Adrenal gland (tissue), 12 donors: ENCODE measurements around the gene PCGF1. TPM values are rescaled to one million over a fixed set of nuclear protein-coding genes. Genes with fewer than 3 reads are reported as not detected.

Experiments used
- DNase-seq, 7 donors: peaks; one replicate each; pipeline ENCODE4 v3.0.0-alpha.2; 2019 to 2020
- H3K27ac ChIP-seq, 5 donors: fragments of 200-600 bp; sonication (generic) in 4 of 5; 1 replicate in 3 of 5; 2 replicates in 2 of 5; pipeline versions ENCODE4 v1.5.1 to v1.8.0; 2016 to 2020; ENCODE audit warnings: mild to moderate bottlenecking in 1 of 5
- H3K27me3 ChIP-seq: fragments of 200-600 bp; 2 replicates; pipeline ENCODE4 v1.8.0; 2021
- H3K36me3 ChIP-seq, 2 donors: fragments of 200-600 bp; replicated peaks in 1 of 2; 1 replicate in 1 of 2; 2 replicates in 1 of 2; pipeline versions ENCODE4 v1.5.1 to v1.8.0; 2018 to 2022
- H3K4me1 ChIP-seq, 2 donors: fragments of 200-600 bp; replicated peaks in 1 of 2; 1 replicate in 1 of 2; 2 replicates in 1 of 2; pipeline versions ENCODE4 v1.5.1 to v1.8.0; 2018 to 2021
- H3K4me3 ChIP-seq, 4 donors: fragments of 200-600 bp; sonication (generic) in 3 of 4; one replicate each; pipeline ENCODE4 v1.5.1; 2016 to 2018
- H3K9me3 ChIP-seq, 3 donors: fragments of 200-600 bp; sonication (generic) in 1 of 3; replicated peaks in 1 of 3; 1 replicate in 2 of 3; 2 replicates in 1 of 3; pipeline versions ENCODE4 v1.5.1 to v1.8.0; 2016 to 2021
- CTCF ChIP-seq, 6 experiments: fragments of 450-650 bp in 4 of 6; fragments of 200-600 bp in 2 of 6; sonication (generic) in 1 of 6; IDR thresholded peaks; 1 replicate in 5 of 6; 2 replicates in 1 of 6; pipeline versions ENCODE4 v1.5.1 to v1.8.0; 2016 to 2021; ENCODE audit warnings: antibody characterized with exemption in 6 of 6, mild to moderate bottlenecking in 2 of 6, moderate library complexity in 1 of 6
- POLR2A ChIP-seq, 2 donors: fragments of 450-650 bp; IDR thresholded peaks; one replicate each; pipeline ENCODE4 v1.6.1; 2017; ENCODE audit warnings: antibody characterized with exemption in 2 of 2, mild to moderate bottlenecking in 2 of 2, moderate library complexity in 1 of 2
- WGBS, 4 donors: extraction: QIAGEN DNeasy Blood & Tissue Kit in 2 of 4; methylation state at CpG; one replicate each; pipeline versions ENCODE4 v1.1.5 to v1.1.7; 2013 to 2017; 5-methylcytosine and 5-hydroxymethylcytosine counted together
- intact Hi-C, 2 donors: fragments of 100-400 bp; cut with DNase I; formaldehyde crosslinking; loops; one replicate each; pipeline versions ENCODE4 v1.14.1 to v1.15.0; 2022 to 2023
- polyA plus RNA-seq, 3 donors: library from polyadenylated mRNA; stranded (reverse); fragments of 200-250 nt in 2 of 3; fragments of 350-450 nt in 1 of 3; fragmentation: Illumina TruSeq in 1 of 3; extraction: RNeasy Lipid Tissue Mini Kit (QIAGEN cat#74804) in 1 of 3; gene quantifications; one replicate each; pipeline ENCODE4 v1.2.3, GENCODE V29; 2013 to 2014
- total RNA-seq, 9 donors: library from RNA; depleted of rRNA in 4 of 9; stranded (reverse); fragments of >200 nt in 4 of 9; fragments of 120-200 nt in 1 of 9; fragmentation: NEBNext Ultra II Directional in 1 of 9; extraction: Animal tissue kit (Norgen Biotek cat#: 25700) in 1 of 9; gene quantifications; one replicate each; pipeline versions ENCODE4 v1.1.0 to v1.2.4, GENCODE V29; 2013 to 2023
- donor health status: healthy with polysubstance abuse.
- donor health status: Bipolar disorder and iron deficiency.
- donor health status: DM: yes; HTN: yes; CAD: no.
- donor health status: DM: no; HTN: no; CAD: no.
- donor health status: DM: no; HTN: no; CAD: no.
- donor health status: DM: yes; HTN: yes; CAD: no.

PCGF1 gene
- total and polyA plus RNA-seq, 12 donors, result 15.4 to 38.9 (median 24.1) TPM

- no peak within 1 kb of the TSS for H3K27ac ChIP-seq
- WGBS, 4 donors, result 91 to 93% (median 92%) methylated on average over 11 of the region's 11 CpGs
- no peaks in the 10 kb centered on the region for H3K27me3 ChIP-seq
- H3K36me3 ChIP-seq, result peaks cover 0 to 21% of the 10 kb centered on the region in 2 donors
- no peaks in the 10 kb centered on the region for H3K9me3 ChIP-seq
- peaks cover 11 to 13% of the 10 kb centered on the region in 2 donors for H3K4me1 ChIP-seq
- H3K4me3 ChIP-seq, result no peak within 1 kb of the TSS
- DNase-seq, result peak in 1 of 7 donors; percentile 35
- TF ChIP-seq CTCF (IDR thresholded peaks at IDR 0.05) (no peak), POLR2A (IDR thresholded peaks at IDR 0.05) (no peak)
- intact Hi-C loops, result loop anchor here in 1 of 2 donors (5.0 kb wide), 1 partner anchor 39 kb away; no protein-coding TSS in a partner anchor
These were observed 18.5 kb upstream of the PCGF1 start, which contains the start of gene DQX1 for GRCh38 chr2:74525717-74526648. DQX1 (minus strand) TSS chr2:74526231; CDS start chr2:74525729, 502 bp downstream.

- DNase-seq, result no peak
- Histone ChIP-seq H3K36me3 (peaks cover 0 to 21% of the 10 kb centered on the region in 2 donors), H3K9me3 (no peaks in the 10 kb centered on the region), H3K4me3 (no peak overlapping the region), H3K4me1 (peaks cover 9 to 11% of the 10 kb centered on the region in 2 donors), H3K27me3 (peaks cover 6% of the 10 kb centered on the region), H3K27ac (no peak overlapping the region)
- 92 to 99% (median 97%) methylated on average over 10 of the region's 10 CpGs for WGBS, 4 donors
- intact Hi-C loops, result loop anchor here in 1 of 2 donors (5.0 kb wide), 1 partner anchor 38 kb away; no protein-coding TSS in a partner anchor
- TF ChIP-seq CTCF (IDR thresholded peaks at IDR 0.05), result no peak
- no peak for TF ChIP-seq POLR2A (IDR thresholded peaks at IDR 0.05)
These were observed 17.6 kb upstream of the PCGF1 start for GRCh38 chr2:74524955-74525716.

DNA sequence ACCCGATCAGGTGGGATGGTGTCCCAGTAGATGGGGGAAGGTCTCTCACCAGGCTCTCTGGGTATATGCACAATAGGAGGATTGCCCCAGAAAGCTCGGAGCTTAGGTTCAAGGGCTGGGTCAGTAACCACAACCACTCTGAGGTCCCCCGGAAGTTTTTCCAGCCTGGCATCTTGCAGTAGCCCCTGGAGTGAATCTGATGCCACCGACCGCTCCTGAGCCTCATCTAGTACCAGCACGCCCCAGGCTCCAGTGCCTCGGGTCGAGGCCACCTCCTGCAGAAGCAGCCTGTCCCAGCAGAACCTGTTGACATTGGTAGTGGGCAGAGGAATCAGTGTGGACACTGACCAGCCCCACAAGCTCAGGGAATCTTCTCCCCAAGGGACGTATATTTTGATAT lies 16.5 kb upstream of the PCGF1 start:
- no peaks in the 10 kb centered on the region for H3K9me3 ChIP-seq
- no peak overlapping the region for H3K27ac ChIP-seq
- DNase-seq, result no peak
- H3K27me3 ChIP-seq, result peaks cover 16% of the 10 kb centered on the region
- 53 to 83% (median 76%) methylated on average over 3 to 9 of the region's 9 CpGs for WGBS, 4 donors
- no peak overlapping the region for H3K4me3 ChIP-seq
- H3K36me3 ChIP-seq, result peaks cover 0 to 21% of the 10 kb centered on the region in 2 donors
- no peak for TF ChIP-seq POLR2A (IDR thresholded peaks at IDR 0.05)
- intact Hi-C loops, result no loop called here
- peaks cover 8 to 10% of the 10 kb centered on the region in 2 donors for H3K4me1 ChIP-seq

DNA sequence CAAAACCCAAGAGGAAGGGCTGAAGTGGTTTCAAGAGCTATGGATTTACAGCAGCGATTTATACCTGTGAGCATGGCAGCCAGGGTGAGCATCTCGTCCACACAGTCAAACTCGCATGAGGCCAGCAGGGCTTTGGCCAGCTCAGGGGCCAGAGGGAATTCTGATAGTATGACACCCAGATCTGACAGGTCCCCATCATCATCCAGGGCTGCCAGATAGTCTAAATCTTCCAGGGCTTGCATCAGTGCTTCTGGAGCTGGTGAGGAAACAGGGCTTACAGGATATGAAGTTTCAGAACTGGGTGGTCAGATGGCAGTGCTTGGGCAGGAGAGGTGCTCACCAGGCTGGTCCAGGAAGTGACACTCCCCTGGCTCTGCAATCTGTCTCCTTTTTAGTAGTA lies 15.0 kb upstream of the PCGF1 start:
- no peak for DNase-seq

More for the DNA sequence above, 15.0 kb upstream of the PCGF1 start:
- Histone ChIP-seq H3K36me3 (peaks cover 0 to 18% of the 10 kb centered on the region in 2 donors), H3K9me3 (no peaks in the 10 kb centered on the region), H3K27me3 (peaks cover 30% of the 10 kb centered on the region), H3K4me3 (no peak overlapping the region), H3K4me1 (no peaks in the 10 kb centered on the region), H3K27ac (no peak overlapping the region)
- TF ChIP-seq POLR2A (IDR thresholded peaks at IDR 0.05) (no peak), CTCF (IDR thresholded peaks at IDR 0.05) (no peak)
- intact Hi-C loops, result no loop called here
- 67 to 79% (median 69%) methylated on average over 3 of the region's 3 CpGs for WGBS, 4 donors
